ENCODE results near the gene SHB. TPM values are rescaled to one million over a fixed set of nuclear protein-coding genes. Genes with fewer than 3 reads are reported as not detected.

SHB gene
- total RNA-seq, 1 donor, result 2.2 TPM

DNA sequence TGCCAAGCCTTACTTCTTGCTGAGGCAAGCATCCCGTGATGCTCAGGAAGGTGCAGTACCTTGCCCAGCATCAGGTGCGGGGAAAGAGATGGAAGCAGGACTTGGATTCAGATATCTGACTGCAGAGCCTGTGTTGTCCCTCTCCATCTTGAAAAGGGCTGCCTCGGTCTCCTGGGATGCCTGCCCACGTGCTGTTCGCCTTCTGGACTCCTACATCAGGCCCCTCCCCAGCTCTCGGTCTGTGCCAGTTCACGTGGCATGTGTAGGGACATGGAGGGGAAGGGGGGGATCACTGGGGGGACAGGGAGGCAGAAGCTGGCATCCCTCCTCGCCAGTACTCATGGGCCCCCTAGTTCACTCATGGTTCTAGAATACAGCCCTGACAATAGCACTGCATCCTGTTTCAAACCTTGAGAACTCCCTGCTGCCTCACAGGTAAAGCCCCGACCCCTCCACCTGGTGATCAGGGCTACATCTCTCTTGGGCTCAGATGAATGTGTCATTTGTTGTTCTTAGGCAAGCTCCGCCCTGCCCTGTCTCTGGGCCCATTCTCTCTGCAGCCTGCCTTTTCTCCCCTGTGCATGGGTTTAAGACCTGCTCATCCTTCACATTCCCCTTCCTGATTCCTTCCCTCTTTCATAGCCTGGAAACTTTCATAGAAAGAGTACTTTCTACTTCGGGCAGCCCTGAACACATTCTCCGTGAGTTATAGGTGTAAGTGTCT, 126.2 kb downstream of the SHB start:
- no peak for DNase-seq (ENCODE audit: low read depth in 2 of 3, low spot score in 2 of 3)

GRCh38 chr9:37941253-37941652, 127.8 kb downstream of the SHB start:
- no peak for DNase-seq (ENCODE audit: low read depth in 2 of 3, low spot score in 2 of 3)

DNA sequence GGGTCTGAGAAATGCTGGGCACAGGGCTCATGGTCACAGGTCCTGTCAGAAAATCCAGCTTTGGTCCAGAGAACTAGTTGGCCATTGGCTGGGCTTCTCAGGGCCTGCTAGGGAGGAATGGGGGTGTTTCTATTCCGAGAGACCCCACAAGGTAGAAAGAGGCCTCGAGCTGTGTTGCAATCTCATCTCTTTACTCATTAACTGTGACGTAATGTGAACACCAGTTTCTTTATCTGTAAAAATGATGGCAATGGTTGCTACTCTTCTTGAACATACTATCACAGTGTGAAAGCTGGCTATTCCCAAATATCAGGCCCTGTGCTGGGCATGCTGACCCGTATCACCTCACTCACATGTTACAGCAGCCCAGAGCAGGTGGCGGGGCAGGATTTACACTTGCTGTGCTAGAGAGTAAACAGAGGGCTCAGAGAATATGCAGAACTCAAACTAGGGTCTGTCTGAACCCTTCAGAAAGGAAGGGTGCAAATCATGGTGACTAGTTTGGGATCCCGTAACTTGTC, 129.4 kb downstream of the SHB start:
- no peak for DNase-seq (ENCODE audit: low read depth in 2 of 3, low spot score in 2 of 3)

- no peak for DNase-seq (ENCODE audit: low read depth in 2 of 3, low spot score in 2 of 3)
Measured at GRCh38 chr9:37938121-37938891, 130.7 kb downstream of the SHB start.

DNA sequence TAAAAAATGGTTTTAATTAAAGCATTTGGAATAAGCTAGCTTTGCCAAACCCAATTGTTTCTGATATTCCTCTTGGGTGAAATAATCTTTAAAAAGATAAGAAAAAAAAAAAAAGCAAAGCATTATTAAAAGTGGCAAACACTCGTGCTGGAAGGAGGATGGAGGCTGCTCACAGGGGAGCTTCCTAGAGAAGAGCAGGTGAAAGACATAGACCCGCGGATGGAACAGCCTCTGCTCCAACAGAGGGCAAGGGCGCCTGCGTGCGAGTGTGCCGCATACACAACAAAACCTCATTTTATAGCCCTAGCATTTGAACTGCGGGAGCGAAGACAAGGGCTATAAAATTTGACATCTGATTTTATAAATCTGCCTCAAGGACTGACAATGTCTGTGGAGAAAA, 131.7 kb downstream of the SHB start:
- DNase-seq (ENCODE audit: low read depth in 2 of 3, low spot score in 2 of 3), result no peak

GRCh38 chr9:37936965-37937364, 132.1 kb downstream of the SHB start:
- DNase-seq (ENCODE audit: low read depth in 2 of 3, low spot score in 2 of 3), result no peak

- no peak for DNase-seq (ENCODE audit: low read depth in 2 of 3, low spot score in 2 of 3)
Measured at GRCh38 chr9:37936376-37936775, 132.7 kb downstream of the SHB start.

- DNase-seq (ENCODE audit: low read depth in 2 of 3, low spot score in 2 of 3), result no peak
Measured at GRCh38 chr9:37935096-37935495, 133.9 kb downstream of the SHB start.

DNA sequence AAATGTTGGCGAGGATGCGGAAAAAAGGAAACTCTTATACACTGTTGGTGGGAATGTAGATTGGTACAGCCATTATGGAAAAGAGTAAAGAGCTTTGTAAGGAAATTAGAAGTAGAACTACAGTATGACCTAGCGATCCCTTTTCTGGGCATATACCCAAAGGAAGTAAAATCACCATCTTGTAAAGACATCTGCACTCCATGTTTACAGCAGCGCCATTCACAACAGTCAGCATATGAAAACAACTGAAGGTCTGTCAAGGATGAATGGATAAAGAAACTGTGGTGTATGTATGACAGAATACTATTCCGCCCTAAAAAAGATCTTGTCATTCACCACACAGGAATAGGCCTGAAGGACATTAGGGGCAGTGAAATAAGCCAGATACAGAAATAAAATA, 137.4 kb downstream of the SHB start:
- no peak for DNase-seq (ENCODE audit: low read depth in 2 of 3, low spot score in 2 of 3)

- peak in 1 of 3 donors; percentile 3 for DNase-seq (ENCODE audit: low read depth in 2 of 3, low spot score in 2 of 3)
Measured at GRCh38 chr9:37929441-37929895, 139.6 kb downstream of the SHB start.

GRCh38 chr9:37928552-37929430, 140.2 kb downstream of the SHB start:
- DNase-seq (ENCODE audit: low read depth in 2 of 3, low spot score in 2 of 3), result no peak

- DNase-seq (ENCODE audit: low read depth in 2 of 3, low spot score in 2 of 3), result no peak
Measured at GRCh38 chr9:37927601-37928551, 141.2 kb downstream of the SHB start.

DNA sequence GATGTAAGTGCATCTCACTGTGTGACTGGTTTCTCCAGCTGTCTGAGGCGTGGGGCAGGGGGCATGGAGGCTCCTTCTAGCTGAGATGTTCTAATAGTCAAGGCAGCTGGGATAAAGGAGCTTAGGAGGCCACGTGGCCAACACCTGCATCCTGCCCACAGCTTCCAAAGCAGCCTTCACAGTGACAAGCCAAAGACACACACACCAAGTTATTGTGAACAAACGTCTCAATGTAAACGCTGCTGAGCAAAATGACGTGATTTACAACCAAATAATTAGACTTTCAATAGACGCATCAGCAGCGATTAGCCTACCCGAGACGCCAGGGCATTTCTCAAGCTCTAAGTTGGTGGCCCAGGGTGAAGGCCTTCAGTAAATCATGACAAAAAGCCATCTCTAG, 141.9 kb downstream of the SHB start:
- DNase-seq (ENCODE audit: low read depth in 2 of 3, low spot score in 2 of 3), result no peak

DNA sequence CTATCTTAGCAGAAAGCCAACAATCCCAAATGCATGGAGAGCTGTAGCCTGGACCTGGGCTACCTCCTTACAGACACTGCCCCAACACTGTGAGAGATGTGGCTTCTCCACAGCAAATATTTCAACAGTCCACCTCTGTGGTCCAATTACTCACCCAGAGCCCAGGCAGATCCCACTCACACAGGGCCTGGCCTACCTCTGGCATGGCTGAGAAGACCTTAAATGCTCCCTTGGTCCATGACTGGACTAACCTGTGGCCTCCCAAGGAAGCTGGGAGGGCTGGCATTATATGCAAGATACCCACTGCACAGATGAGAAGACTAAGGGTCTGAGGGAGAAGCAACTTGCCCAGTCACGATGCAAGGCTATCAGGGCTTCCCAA, 142.3 kb downstream of the SHB start:
- no peak for DNase-seq (ENCODE audit: low read depth in 2 of 3, low spot score in 2 of 3)

DNA sequence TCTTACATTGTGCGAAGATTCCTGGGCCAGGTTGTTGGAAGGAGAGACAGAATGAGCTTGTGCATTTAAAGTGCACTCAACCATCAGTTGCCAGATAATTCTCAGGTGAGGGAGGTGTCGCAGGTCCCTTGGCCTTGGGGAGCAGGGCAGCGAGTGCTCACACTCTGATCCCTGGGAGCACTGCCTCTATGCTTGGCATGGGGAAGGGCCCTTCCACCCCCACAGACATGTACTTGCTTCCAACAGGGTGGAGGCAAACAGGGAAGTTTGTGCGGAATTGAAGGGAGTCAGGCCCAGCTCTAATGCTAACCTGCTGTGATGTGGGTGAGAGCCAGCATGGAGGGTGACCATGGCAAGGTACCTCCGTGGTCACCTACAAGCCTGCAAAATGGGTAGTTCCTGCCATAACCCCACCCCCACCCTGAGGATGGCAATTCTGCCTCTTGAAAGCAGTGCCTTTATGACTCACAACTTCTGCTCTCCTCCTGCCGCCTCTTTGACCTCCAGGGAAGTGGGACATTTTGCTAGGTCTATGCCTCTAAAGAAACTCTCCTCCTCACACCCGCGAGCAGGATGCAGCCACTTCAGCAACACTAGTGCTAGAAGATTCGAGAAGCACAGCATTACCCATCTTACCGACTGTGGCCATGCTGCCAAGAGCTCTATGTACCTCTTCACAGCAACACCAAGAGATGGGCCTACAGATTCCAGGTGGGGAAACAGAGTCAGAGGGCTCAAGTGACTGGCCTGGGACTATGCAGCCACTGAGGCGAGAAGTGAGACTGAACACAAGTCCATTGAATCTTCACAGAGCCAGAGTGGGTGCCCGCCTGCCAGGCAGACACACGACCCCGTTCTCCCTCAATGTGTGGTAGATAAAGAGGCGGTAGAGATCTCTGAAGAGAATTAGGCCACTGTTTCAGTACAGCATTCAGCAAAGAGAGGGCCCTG, 143.0 kb downstream of the SHB start:
- DNase-seq (ENCODE audit: low read depth in 2 of 3, low spot score in 2 of 3), result no peak

GRCh38 chr9:37925006-37925405, 144.0 kb downstream of the SHB start:
- no peak for DNase-seq (ENCODE audit: low read depth in 2 of 3, low spot score in 2 of 3)

GRCh38 chr9:37924538-37924937, 144.5 kb downstream of the SHB start:
- DNase-seq (ENCODE audit: low read depth in 2 of 3, low spot score in 2 of 3), result no peak

GRCh38 chr9:37923796-37924427, 145.1 kb downstream of the SHB start:
- no peak for DNase-seq (ENCODE audit: low read depth in 2 of 3, low spot score in 2 of 3)

Data from hematopoietic multipotent progenitor cell (in vitro differentiated cells).